Hepatocyte (in vitro differentiated cells): ENCODE data around the gene CLCN7.

ENCODE experiments used
- CTCF ChIP-seq: fragments of 200-600 bp; sonication (generic); IDR thresholded peaks from 2 replicates; pipeline ENCODE4 v1.5.1; 2016; ENCODE audit warnings: antibody characterized with exemption, mild to moderate bottlenecking; ENCODE audit not compliant: poor library complexity
- EZH2 ChIP-seq: fragments of 200-600 bp; sonication (generic); IDR thresholded peaks from 2 replicates; pipeline ENCODE4 v1.6.1; 2016; ENCODE audit warnings: antibody characterized with exemption, mild to moderate bottlenecking, borderline replicate concordance

DNA sequence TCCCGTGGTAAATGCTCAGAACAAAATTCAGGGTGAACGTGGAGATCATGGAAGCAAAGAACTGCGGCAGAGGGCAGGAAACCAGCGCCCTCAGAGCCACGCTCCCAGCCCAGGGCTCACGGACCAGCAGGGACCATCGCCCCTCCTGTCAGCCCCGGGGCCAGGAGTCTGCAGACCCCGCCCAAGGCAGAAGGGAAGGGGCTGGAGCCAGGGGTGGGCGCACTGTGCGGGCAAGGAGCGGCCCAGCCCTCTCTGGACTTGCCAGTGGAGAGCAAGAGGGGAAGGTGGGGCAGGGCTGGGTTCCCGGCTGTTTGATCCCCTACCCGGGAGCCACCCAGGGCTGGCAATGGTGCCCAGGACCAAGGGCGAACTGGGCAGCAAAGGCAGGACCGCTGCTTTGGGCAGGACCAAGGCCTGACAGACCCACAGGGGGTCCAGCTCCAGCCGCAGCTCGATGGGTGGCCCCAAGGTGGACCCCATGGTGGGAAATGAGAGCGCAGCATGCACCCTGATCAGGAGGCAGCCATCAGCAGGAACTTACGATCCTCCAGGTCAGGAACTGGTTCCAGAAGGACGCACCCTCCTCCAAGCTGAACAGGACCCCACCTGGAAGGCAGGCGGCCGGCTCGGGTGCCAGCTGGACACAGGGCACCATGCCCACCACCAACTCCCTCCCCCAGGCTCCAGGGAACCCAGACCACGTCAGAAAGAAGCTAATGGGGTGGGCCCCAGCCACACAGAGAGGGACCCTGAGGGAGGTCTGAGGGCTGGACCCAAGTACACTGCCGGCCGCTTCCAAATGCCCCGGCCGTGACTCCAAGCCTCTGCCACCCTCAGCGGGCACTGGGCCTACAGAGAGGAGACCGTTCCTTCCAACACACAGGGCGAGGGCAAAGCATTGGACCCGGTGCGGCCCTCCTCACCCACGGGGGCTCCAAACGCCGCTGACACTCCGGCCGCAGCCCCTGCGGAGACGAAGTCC, 19.3 kb downstream of the CLCN7 start:
- TF ChIP-seq EZH2: no peak
- TF ChIP-seq CTCF: no peak
